T-cell (primary cell): ENCODE measurements around the gene ACER1. TPM values are rescaled to one million over a fixed set of nuclear protein-coding genes. Genes with fewer than 3 reads are reported as not detected.
A peak's percentile ranks its signal among the peaks of the same experiment; 100 is the strongest.

Experiments
- ATAC-seq, 4 experiments: fragments of 200-7000 bp in 3 of 4; fragments of 150-1000 bp in 1 of 4; cut with Tn5 transposase; replicated peaks in 1 of 4; 1 replicate in 3 of 4; 2 replicates in 1 of 4; pipeline ENCODE4 v1.10.0; 2021; ENCODE audit warnings: moderate library complexity in 3 of 4, mild to moderate bottlenecking in 2 of 4, moderate number of reproducible peaks in 1 of 4
- CTCF ChIA-PET, 2 donors: fragments of 300-600 bp; sonication (Branson Sonifier 250); formaldehyde crosslinking; loops; one replicate each; lab custom pipeline; 2022; ENCODE audit warnings: antibody characterized with exemption in 2 of 2; lab: Charles Lee
- POLR2A ChIA-PET, 2 donors: fragments of 300-600 bp; sonication (Branson Sonifier 250); formaldehyde crosslinking; loops; one replicate each; lab custom pipeline; 2022; ENCODE audit warnings: antibody characterized with exemption in 2 of 2; lab: Charles Lee
- DNase-seq, 35 experiments: peaks; one replicate each; pipeline versions ENCODE4 v3.0.0 to v3.0.0-alpha.2; 2013 to 2023
- H3K27ac ChIP-seq: one replicate; pipeline ENCODE4 v1.5.1; 2013; ENCODE audit warnings: low read length
- H3K27me3 ChIP-seq, 2 experiments: replicated peaks in 1 of 2; 1 replicate in 1 of 2; 2 replicates in 1 of 2; pipeline versions ENCODE4 v1.6.1 to v1.7.0; 2013; ENCODE audit warnings: low read length in 1 of 2, mixed read lengths in 1 of 2; ENCODE audit not compliant: control insufficient read depth in 2 of 2, insufficient read depth in 2 of 2; ENCODE audit errors: extremely low read depth in 1 of 2
- H3K36me3 ChIP-seq, 2 donors: 1 replicate in 1 of 2; 2 replicates in 1 of 2; pipeline versions ENCODE4 v1.6.1 to v1.7.0; 2013; ENCODE audit warnings: low read length in 1 of 2; ENCODE audit not compliant: control insufficient read depth in 2 of 2, insufficient read depth in 1 of 2; ENCODE audit errors: extremely low read depth in 1 of 2
- H3K4me1 ChIP-seq, 2 experiments: 1 replicate in 1 of 2; 2 replicates in 1 of 2; pipeline versions ENCODE4 v1.6.1 to v1.7.0; 2013; ENCODE audit warnings: low read length in 2 of 2, mixed read lengths in 1 of 2; ENCODE audit not compliant: insufficient read depth in 2 of 2, control insufficient read depth in 1 of 2; ENCODE audit errors: extremely low read depth in 1 of 2
- H3K4me3 ChIP-seq, 2 donors: 1 replicate in 1 of 2; 2 replicates in 1 of 2; pipeline versions ENCODE4 v1.5.1 to v1.7.0; 2013; ENCODE audit warnings: mild to moderate bottlenecking in 2 of 2, low read length in 1 of 2, moderate library complexity in 1 of 2; ENCODE audit not compliant: control insufficient read depth in 1 of 2; ENCODE audit errors: extremely low read depth in 1 of 2
- H3K9me3 ChIP-seq: 2 replicates; pipeline ENCODE4 v1.7.0; 2013
- H3K27ac Mint-ChIP-seq, 2 donors: one replicate each; pipeline ENCODE4 v1.8.0; 2020 to 2021; ENCODE audit warnings: mild to moderate bottlenecking in 2 of 2, mixed read lengths in 2 of 2
- H3K27me3 Mint-ChIP-seq, 2 donors: one replicate each; pipeline ENCODE4 v1.8.0; 2021 to 2022; ENCODE audit warnings: mixed read lengths in 2 of 2
- H3K36me3 Mint-ChIP-seq: one replicate; pipeline ENCODE4 v1.8.0; 2021; ENCODE audit warnings: mixed read lengths
- H3K4me1 Mint-ChIP-seq, 3 donors: one replicate each; pipeline ENCODE4 v1.8.0; 2020 to 2022; ENCODE audit warnings: mixed read lengths in 3 of 3, mild to moderate bottlenecking in 1 of 3
- H3K4me3 Mint-ChIP-seq, 3 donors: one replicate each; pipeline ENCODE4 v1.8.0; 2020 to 2022; ENCODE audit warnings: mild to moderate bottlenecking in 3 of 3, mixed read lengths in 3 of 3, moderate library complexity in 3 of 3
- H3K9me3 Mint-ChIP-seq, 3 donors: one replicate each; pipeline ENCODE4 v1.8.0; 2020 to 2022; ENCODE audit warnings: mixed read lengths in 3 of 3
- WGBS: methylation state at CpG from one replicate; pipeline ENCODE4 v1.1.5; 2013; ENCODE audit warnings: missing lambda C conversion rate; ENCODE audit not compliant: insufficient coverage; 5-methylcytosine and 5-hydroxymethylcytosine counted together
- total RNA-seq, 35 experiments: library from RNA in 6 of 35; stranded (reverse) in 6 of 35; fragments of 120-200 nt in 1 of 35; gene quantifications; one replicate each; pipeline versions ENCODE4 v1.2.1 to v1.2.4 and lab custom pipeline; 2013 to 2026

The ACER1 gene
- total RNA-seq, 5 donors from 2014 or later (not counting 1 experiment from before 2014, with no cell fraction given): 0.16 to 2.7 (median 0.63) TPM

GRCh38 chr19:6273701-6274601, 59.5 kb downstream of the ACER1 start:
- Mint-ChIP-seq H3K4me1 (peaks cover 66 to 93% (median 81%) of the 10 kb centered on the region in 3 donors), H3K4me3 (no peak overlapping the region), H3K27me3 (no peaks in the 10 kb centered on the region), H3K36me3 (peaks cover 17% of the 10 kb centered on the region), H3K9me3 (no peaks in the 10 kb centered on the region), H3K27ac (no peak overlapping the region)
- ChIA-PET POLR2A (no interaction called here), CTCF (no interaction called here)
- Histone ChIP-seq H3K36me3 (peaks cover 12% of the 10 kb centered on the region in 2 donors), H3K4me1 (peaks cover 2 to 41% of the 10 kb centered on the region in 2 experiments), H3K4me3 (no peak overlapping the region), H3K27ac (no peak overlapping the region), H3K9me3 (no peaks in the 10 kb centered on the region), H3K27me3 (no peaks in the 10 kb centered on the region)
- ATAC-seq (no peak), DNase-seq (no peak)
- 86% methylated on average over 15 of the region's 30 CpGs for WGBS

GRCh38 chr19:6272913-6273600, 60.4 kb downstream of the ACER1 start:
- Mint-ChIP-seq H3K4me3 (no peak overlapping the region), H3K9me3 (no peaks in the 10 kb centered on the region), H3K36me3 (peaks cover 19% of the 10 kb centered on the region), H3K27me3 (no peaks in the 10 kb centered on the region), H3K27ac (no peak overlapping the region), H3K4me1 (peaks cover 57 to 84% (median 77%) of the 10 kb centered on the region in 3 donors)
- peaks cover 12 to 16% of the 10 kb centered on the region in 2 donors for H3K36me3 ChIP-seq
- ChIA-PET CTCF (no interaction called here), POLR2A (interaction anchor here in 1 of 2 donors (0.6 kb wide), 1 partner anchor 166 kb away, joined by 3 read pairs; no protein-coding TSS in a partner anchor)
- no peak overlapping the region for H3K27ac ChIP-seq
- ATAC-seq (no peak), DNase-seq (no peak)
- no peak overlapping the region for H3K4me3 ChIP-seq
- no peaks in the 10 kb centered on the region for H3K27me3 ChIP-seq
- H3K4me1 ChIP-seq: peaks cover 2 to 32% of the 10 kb centered on the region in 2 experiments
- WGBS: 88% methylated on average over 15 of the region's 22 CpGs
- no peaks in the 10 kb centered on the region for H3K9me3 ChIP-seq

GRCh38 chr19:6272411-6272791, 61.0 kb downstream of the ACER1 start:
- H3K9me3 ChIP-seq: no peaks in the 10 kb centered on the region
- H3K36me3 ChIP-seq: peaks cover 12 to 22% of the 10 kb centered on the region in 2 donors
- H3K27ac ChIP-seq: no peak overlapping the region
- H3K36me3 Mint-ChIP-seq: peaks cover 26% of the 10 kb centered on the region
- peak overlapping the region in 1 of 2 donors; percentile 83 for H3K27ac Mint-ChIP-seq
- peaks cover 54 to 78% (median 70%) of the 10 kb centered on the region in 3 donors for H3K4me1 Mint-ChIP-seq
- ATAC-seq (no peak), DNase-seq (no peak)
- CTCF ChIA-PET: no interaction called here
- H3K27me3 ChIP-seq: no peaks in the 10 kb centered on the region
- no peaks in the 10 kb centered on the region for H3K27me3 Mint-ChIP-seq
- no peak overlapping the region for H3K4me3 ChIP-seq
- 90% methylated on average over 11 of the region's 11 CpGs for WGBS
- H3K9me3 Mint-ChIP-seq: no peaks in the 10 kb centered on the region
- POLR2A ChIA-PET: interaction anchor here (0.6 to 0.7 kb wide), 3 partner anchors 91 to 166 kb away, joined by 3 to 7 read pairs (median 5); no protein-coding TSS in a partner anchor
- H3K4me1 ChIP-seq: peaks cover 2 to 26% of the 10 kb centered on the region in 2 experiments
- no peak overlapping the region for H3K4me3 Mint-ChIP-seq

DNA sequence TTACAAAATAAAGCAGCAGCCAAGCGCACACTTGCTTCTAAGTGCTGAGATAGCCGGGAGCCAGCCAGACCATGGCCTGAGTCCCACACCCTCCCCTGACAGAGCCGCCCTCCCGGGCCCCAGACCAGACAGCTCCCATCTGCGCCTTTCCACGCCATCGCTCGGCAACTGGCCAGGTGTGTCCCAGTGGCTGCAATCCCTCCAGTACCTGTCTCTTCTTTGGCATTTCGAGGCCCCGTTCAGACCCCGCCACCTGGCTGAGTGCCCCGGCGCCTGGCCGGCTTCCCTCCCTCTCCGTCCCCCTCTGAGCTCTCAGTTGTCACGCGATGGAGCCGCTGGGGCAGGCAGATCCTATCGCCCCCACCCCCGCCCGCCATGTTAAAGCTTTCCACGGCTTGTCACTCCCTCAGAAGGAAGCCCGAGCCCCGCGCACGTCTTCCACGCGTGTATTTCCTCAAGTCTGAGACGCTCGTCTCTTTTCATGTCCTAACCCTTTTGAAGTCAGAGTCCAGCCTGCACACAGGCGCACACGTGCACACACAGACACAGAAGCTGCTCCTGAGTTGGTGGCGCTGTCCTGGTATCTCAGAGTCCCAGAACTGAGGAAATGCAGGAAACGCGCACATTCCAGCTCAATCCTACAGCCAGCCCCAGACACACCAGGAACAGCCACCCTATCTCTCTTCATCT, 61.5 kb downstream of the ACER1 start:
- no peak for ATAC-seq
- no peaks in the 10 kb centered on the region for H3K27me3 Mint-ChIP-seq
- POLR2A ChIA-PET: interaction anchor here (0.6 to 0.7 kb wide), 3 partner anchors 90 to 165 kb away, joined by 3 to 7 read pairs (median 5); no protein-coding TSS in a partner anchor
- H3K9me3 Mint-ChIP-seq: no peaks in the 10 kb centered on the region
- peaks cover 49 to 72% (median 65%) of the 10 kb centered on the region in 3 donors for H3K4me1 Mint-ChIP-seq
- Histone ChIP-seq H3K27me3 (no peaks in the 10 kb centered on the region), H3K4me3 (no peak overlapping the region), H3K27ac (no peak overlapping the region), H3K36me3 (peaks cover 16 to 23% of the 10 kb centered on the region in 2 donors), H3K4me1 (peaks cover 0 to 26% of the 10 kb centered on the region in 2 experiments), H3K9me3 (no peaks in the 10 kb centered on the region)
- DNase-seq: no peak
- peaks cover 28% of the 10 kb centered on the region for H3K36me3 Mint-ChIP-seq
- 89% methylated on average over 26 of the region's 35 CpGs for WGBS
- H3K27ac Mint-ChIP-seq: peak overlapping the region in 1 of 2 donors; percentile 83
- no peak overlapping the region for H3K4me3 Mint-ChIP-seq
- CTCF ChIA-PET: no interaction called here

- Histone ChIP-seq H3K27me3 (no peaks in the 10 kb centered on the region), H3K27ac (no peak overlapping the region), H3K9me3 (no peaks in the 10 kb centered on the region), H3K4me1 (peaks cover 0 to 26% of the 10 kb centered on the region in 2 experiments), H3K4me3 (no peak overlapping the region), H3K36me3 (peaks cover 16 to 23% of the 10 kb centered on the region in 2 donors)
- Mint-ChIP-seq H3K27me3 (no peaks in the 10 kb centered on the region), H3K27ac (no peak overlapping the region), H3K4me1 (peaks cover 43 to 66% (median 59%) of the 10 kb centered on the region in 3 donors), H3K9me3 (no peaks in the 10 kb centered on the region), H3K4me3 (no peak overlapping the region), H3K36me3 (peaks cover 32% of the 10 kb centered on the region)
- 95% methylated on average over 9 of the region's 9 CpGs for WGBS
- POLR2A ChIA-PET: no interaction called here
- CTCF ChIA-PET: no interaction called here
- DNase-seq (no peak), ATAC-seq (no peak)
These were observed 62.2 kb downstream of the ACER1 start for GRCh38 chr19:6271251-6271650.

DNA sequence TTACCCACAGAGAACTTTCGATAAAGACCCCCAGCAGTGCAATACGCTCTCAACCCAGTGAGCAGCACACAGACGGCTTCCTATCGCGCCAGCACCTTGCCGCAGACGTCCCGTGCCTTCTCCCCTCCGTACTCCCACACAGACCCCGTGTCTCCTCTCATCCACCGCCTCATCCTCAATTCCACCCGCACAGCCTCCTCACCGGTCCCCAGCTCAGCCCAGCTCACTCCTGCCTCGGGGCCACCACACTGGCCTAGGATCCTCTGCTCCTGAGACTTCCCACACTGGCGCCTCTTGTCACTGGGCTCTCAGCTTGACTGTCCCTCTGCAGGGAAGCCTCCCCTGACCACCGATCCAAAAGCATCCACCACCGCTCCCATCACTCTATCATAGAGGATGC, 62.6 kb downstream of the ACER1 start:
- H3K4me1 ChIP-seq: peaks cover 0 to 26% of the 10 kb centered on the region in 2 experiments
- no peaks in the 10 kb centered on the region for H3K9me3 ChIP-seq
- H3K27me3 ChIP-seq: no peaks in the 10 kb centered on the region
- DNase-seq: no peak
- H3K27ac ChIP-seq: no peak overlapping the region
- H3K4me3 Mint-ChIP-seq: no peak overlapping the region
- no peaks in the 10 kb centered on the region for H3K27me3 Mint-ChIP-seq
- no peaks in the 10 kb centered on the region for H3K9me3 Mint-ChIP-seq
- CTCF ChIA-PET: no interaction called here
- POLR2A ChIA-PET: no interaction called here
- H3K27ac Mint-ChIP-seq: no peak overlapping the region
- WGBS: 93% methylated on average over 16 of the region's 17 CpGs
- H3K4me3 ChIP-seq: no peak overlapping the region
- peaks cover 32% of the 10 kb centered on the region for H3K36me3 Mint-ChIP-seq
- H3K36me3 ChIP-seq: peaks cover 16 to 23% of the 10 kb centered on the region in 2 donors
- H3K4me1 Mint-ChIP-seq: peaks cover 39 to 62% (median 54%) of the 10 kb centered on the region in 3 donors
- no peak for ATAC-seq
